Femur (tissue), 1 donor: ENCODE data around the gene PKN2.
A peak's percentile ranks its signal among the peaks of the same experiment; 100 is the strongest.
"Not testable (repeated sequence)": the region's sequence is repeated elsewhere in the genome, so short reads cannot be mapped to it uniquely, and the experiment has no call there.

Source experiments
- DNase-seq: peaks from one replicate; pipeline ENCODE4 v3.0.0-alpha.2; 2017

PKN2 gene

GRCh38 chr1:88680471-88680870 is 3.6 kb upstream of the PKN2 start:
- no peak for DNase-seq

GRCh38 chr1:88680911-88681622 is 3.0 kb upstream of the PKN2 start:
- no peak for DNase-seq

DNA sequence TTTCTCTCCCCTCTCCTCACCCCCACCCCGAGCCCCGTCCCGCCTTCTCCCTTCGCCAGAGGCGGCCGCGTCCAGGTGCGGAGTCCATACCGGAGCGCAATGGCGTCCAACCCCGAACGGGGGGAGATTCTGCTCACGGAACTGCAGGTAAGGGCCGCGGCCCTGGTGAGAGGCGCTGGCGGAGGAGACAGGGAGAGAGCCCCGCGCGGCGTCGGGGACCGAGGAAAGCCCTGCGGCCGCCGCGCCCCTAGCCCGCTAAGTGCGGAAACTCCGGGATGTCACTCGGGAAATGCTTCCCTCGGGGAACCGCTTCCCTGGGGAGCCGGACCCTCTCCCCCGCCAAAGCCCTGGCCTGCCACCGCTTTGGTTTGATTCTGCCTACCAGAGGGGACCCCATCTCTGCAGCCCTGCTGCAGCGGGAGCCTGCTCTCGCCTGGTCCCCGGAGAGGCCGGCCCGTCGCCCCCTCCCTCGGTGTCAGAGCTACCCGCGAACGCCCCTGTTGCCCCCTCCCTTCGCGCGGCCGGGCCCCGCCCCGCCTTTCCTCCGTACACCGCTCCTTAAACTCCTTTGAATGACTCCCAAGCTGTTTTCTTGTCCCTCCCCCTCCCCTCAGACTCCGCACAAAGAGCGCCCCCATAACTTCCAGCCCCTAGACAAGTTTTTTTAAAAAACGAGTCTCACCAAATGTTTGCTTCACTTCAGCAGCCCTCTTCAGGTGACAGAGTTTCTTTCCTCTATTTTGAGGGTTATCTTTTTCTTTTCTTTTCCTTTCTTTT is 597 bp downstream of the PKN2 start:
- DNase-seq: peak; percentile 78

DNA sequence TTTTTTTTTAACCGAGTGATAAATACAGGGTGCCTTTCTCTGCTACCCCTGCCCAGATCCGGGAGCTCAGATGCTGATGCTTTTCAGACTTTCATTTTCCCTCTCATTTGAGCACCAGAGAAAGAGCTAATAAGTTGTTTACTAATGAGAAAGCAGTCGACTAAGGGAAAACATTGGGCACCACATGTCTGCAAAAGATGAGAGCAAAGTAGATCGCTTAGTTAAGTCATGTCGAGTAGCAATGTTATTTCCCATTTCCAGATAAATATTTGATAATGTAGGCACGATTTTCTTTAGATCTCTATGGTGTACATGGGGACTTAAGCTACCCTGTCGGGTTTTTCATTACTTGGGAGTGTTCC is 1.2 kb downstream of the PKN2 start:
- DNase-seq: no peak

GRCh38 chr1:88691540-88691939 is 7.5 kb downstream of the PKN2 start:
- DNase-seq: no peak

- DNase-seq: no peak
Observed at GRCh38 chr1:88695781-88696180, 11.7 kb downstream of the PKN2 start.

GRCh38 chr1:88697503-88697902 is 13.4 kb downstream of the PKN2 start:
- no peak for DNase-seq

GRCh38 chr1:88698140-88698539 is 14.1 kb downstream of the PKN2 start:
- DNase-seq: no peak

GRCh38 chr1:88698764-88699163 is 14.7 kb downstream of the PKN2 start:
- no peak for DNase-seq

DNA sequence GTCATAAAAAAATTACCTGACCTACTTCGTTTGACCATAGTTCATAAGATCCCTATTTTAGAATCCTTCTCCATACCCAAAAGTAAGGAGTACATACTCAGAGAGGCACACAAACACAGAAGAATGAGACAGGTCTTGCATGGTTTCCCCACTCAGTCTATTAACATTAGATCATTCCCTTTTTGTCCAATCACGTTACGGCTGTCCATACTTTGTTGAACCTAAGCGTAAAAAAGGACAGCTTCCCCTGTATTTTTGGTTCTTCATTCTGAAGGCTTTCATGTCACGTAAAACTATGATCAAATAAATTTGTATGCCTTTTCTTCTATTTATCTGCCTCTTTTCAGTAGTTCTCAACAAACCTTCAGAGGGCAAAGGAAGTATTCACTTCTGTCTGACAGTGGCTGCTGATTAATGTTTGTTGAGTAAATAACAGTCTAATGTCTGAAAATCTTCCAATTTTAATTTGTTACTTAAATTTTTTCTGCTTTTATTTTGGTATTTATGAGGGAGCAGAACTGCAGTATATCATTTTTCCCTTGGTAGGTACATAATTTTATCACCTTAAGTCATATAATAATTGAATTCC is 16.4 kb downstream of the PKN2 start:
- no peak for DNase-seq

DNA sequence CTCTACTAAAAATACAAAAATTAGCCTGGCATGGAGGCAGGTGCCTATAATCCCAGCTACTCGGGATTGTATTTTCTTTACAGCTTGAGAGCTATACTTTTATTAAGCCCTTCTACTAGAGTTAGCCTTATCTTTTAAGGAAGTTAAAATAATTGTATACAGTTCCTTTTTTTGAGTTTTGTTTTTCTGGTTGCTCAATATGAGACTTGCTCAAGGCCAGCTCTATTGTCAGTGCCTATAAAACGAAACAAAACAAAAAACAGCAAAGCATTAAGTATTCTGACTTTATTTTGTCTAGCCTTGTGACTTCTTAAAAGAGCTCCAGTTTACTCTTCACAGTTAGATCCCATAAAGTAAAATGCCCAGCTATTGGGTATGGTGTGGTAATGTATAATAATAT is 17.2 kb downstream of the PKN2 start:
- no peak for DNase-seq

GRCh38 chr1:88701793-88702192 is 17.7 kb downstream of the PKN2 start:
- DNase-seq: not testable (repeated sequence)

- DNase-seq: no peak
Observed at GRCh38 chr1:88708011-88708410, 23.9 kb downstream of the PKN2 start.

- not testable (repeated sequence) for DNase-seq
Observed at GRCh38 chr1:88712907-88713306, 28.8 kb downstream of the PKN2 start.

DNA sequence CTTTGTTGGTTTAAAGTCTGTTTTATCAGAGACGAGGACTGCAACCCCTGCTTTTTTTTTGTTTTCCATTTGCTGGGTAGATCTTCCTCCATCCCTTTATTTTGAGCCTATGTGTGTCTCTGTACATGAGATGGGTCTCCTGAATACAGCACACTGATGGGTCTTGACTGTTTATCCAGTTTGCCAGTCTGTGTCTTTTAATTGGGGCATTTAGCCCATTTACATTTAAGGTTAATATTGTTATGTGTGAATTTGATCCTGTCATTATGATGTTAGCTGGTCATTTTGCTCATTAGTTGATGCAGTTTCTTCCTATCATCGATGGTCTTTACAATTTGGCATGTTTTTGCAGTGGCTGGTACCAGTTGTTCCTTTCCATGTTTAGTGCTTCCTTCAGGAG is 32.5 kb downstream of the PKN2 start:
- DNase-seq: not testable (repeated sequence)

DNA sequence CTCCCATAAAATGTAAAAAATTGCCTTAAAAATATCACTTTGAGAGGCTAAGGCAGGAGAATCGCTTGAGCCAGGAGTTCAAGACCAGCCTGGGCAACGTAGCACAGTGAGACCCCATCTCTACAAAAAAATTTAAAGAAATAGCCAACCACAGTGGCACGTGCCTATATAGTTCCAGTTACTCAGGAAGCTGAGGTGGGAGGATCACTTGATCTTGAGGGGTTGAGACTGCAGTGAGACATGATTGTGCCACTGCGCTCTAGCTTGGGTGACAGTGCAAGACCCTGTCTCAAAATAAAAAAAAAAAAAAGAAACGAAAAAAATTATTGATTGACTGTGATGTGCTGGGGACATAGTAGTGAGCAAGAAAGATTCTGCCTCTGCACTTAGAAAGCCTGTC is 38.4 kb downstream of the PKN2 start:
- DNase-seq: no peak

- no peak for DNase-seq
Observed at GRCh38 chr1:88726697-88727096, 42.6 kb downstream of the PKN2 start.

DNA sequence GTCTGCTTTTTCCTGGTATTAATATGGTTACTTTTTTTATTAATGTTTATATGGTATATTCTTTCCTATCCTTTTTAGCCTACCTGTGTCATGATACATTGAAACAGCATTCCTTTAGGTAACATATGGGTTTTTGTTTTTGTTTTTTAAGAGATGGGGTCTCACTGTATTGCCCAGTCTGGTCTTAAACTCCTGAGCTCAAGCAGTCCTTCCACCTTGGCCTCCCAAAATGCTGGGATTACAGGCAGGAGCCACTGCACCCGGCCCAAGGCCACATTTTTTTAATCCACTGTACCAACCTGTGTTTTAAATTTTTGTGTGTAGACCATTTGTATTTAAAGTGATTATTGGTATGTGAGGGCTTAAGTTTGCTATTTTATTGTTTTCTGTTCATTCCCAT is 43.1 kb downstream of the PKN2 start:
- no peak for DNase-seq

DNA sequence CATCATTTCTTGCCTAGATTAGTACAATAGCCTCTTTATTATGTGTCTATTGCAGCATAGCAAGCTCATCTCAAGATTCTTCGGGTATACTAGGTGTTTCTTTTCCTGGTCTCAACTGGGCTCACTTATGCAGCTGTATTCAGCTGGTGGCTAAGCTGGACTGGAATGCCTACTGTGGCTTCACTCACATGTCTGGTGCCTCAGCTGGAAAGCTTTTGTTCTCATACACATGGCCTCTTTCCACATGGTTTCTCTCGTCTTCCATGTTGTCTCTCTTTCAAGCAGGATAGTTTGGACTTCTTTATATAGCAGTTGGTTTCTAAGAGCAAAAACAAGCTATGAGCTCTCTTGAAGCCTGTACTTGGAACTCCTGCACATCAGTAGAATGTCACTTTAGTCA is 45.2 kb downstream of the PKN2 start:
- DNase-seq: no peak

GRCh38 chr1:88730132-88730675 is 46.1 kb downstream of the PKN2 start:
- no peak for DNase-seq

DNA sequence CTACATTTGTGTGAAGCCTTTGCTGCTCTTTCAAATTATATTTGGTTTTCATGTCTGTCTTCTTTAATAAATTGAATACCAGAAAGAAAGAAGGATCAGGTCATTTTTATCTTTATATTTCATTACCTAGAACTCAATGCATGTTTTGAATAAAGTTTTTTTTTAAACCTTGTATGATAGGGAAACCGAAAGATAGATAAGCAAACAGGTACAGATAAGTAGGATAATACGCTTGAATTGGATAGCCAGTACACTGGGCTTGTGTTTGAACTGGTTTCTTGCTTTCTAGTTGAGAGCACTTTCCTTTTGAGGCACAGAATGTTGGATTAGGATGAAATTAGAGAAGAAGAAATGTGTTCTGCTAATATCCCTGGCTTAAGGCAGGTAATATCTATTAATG is 46.9 kb downstream of the PKN2 start:
- no peak for DNase-seq

DNA sequence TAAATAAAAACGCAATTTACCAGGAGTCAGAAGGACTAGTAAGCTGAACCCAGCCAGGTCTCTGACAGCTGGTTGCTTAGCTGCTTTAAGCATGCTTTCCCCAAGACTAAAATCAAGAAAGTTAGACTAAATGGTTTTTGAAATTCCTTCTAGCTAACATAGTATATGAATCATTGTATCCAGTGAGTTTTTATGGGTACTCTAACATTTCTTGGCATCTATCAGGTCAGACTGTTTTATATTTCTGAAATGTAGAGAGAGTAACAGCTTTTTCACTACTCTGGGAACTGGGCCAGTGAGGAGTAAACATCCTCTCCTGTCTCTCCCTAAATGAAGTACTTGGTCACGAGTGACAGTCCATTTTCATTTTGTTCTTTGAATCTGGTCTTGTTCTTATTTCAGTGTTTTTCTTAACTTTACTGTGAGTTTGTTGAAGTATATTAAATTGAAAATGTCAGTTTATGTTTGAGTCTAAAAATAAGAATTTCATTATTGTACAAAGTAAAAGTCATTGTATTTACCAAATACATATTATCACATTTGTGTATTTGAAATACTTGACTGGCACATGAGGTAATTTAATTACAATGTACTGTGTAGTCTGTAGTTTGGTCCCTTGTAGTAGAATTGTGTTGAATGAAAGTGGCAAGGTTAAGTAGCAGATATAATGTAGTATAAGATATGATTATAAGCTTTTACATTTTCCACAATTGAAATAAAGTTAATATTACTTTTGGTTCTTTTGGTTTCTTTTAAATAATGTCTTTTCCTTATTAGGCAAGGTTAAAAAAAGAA is 47.6 kb downstream of the PKN2 start:
- DNase-seq: peak; percentile 36

DNA sequence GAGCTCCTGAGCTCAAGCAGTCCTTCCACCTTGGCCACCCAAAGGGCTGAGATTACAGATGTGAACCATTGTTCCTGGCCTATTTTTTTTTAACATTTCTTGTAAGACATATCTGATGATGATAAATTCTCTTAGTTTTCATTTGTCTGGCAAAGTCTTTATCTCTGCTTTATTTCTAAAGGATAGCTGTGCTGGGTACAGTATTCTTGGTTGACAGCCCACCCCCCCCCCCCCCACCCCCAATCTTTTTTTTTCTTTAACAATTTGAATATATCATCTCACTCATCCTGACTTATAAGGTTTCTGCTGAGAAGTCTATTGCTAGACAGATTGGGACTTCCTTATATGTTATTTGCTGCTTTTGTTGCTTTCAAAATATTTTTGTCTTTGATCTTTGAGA is 51.3 kb downstream of the PKN2 start:
- DNase-seq: no peak
